ENCODE data around the gene RPAIN. TPM values are rescaled to one million over a fixed set of nuclear protein-coding genes. Genes with fewer than 3 reads are reported as not detected.

RPAIN gene, protein sequence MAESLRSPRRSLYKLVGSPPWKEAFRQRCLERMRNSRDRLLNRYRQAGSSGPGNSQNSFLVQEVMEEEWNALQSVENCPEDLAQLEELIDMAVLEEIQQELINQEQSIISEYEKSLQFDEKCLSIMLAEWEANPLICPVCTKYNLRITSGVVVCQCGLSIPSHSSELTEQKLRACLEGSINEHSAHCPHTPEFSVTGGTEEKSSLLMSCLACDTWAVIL
- polyA plus RNA-seq, result 10 to 100 TPM; 22.1 to 23.9 TPM

GRCh38 chr17:5419959-5420653, at the start of gene RPAIN:
TSS of gene RPAIN (plus strand) at chr17:5420182. CDS start at chr17:5420211, 29 bp downstream.
- Histone ChIP-seq H3K4me3 (ENCODE audit: low read depth in 1 of 2, low read length in 2 of 2) (peak within 1 kb of the TSS; percentile 71 to 86), H3K27ac (ENCODE audit: low read depth in 2 of 2, low read length in 1 of 2) (peak within 1 kb of the TSS; percentile 92 to 97), H3K27me3 (ENCODE audit: control insufficient read depth in 1 of 2, insufficient read depth in 2 of 2, low read length in 2 of 2) (no peaks in the 10 kb centered on the region), H3K4me1 (ENCODE audit: control insufficient read depth in 2 of 2, insufficient read depth in 2 of 2, low read length in 1 of 2) (peaks cover 0 to 2% of the 10 kb centered on the region in 2 donors), H3K36me3 (ENCODE audit: control insufficient read depth in 2 of 2, insufficient read depth in 2 of 2, low read length in 1 of 2) (peaks cover 0 to 5% of the 10 kb centered on the region in 2 donors), H3K9me3 (ENCODE audit: control insufficient read depth in 2 of 2, insufficient read depth in 1 of 2, low read depth in 1 of 2, low read length in 1 of 2) (no peaks in the 10 kb centered on the region)
- WGBS, 2 donors, result 0% methylated on average over 41 of the region's 41 CpGs

DNA sequence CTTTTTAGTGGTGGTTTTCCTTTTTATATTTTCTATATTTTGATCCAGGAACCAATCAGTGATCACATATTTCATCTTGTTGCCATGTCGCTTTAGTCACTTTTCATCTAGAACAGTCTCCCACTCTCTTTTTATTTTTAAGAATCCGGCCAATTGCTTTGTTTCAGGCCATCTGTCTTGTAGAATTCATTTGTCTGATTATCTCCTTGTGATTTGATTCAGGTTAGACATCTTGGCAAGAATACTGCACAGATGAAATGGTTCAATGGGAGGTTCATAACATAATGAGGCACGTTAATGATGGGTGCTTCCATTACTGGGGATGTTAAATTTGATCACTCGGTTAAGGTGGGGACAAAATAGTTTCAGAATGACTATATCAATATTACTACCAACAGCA, 49.6 kb upstream of the RPAIN start:
- Histone ChIP-seq H3K27me3 (ENCODE audit: control insufficient read depth in 1 of 2, insufficient read depth in 2 of 2, low read length in 2 of 2) (no peaks in the 10 kb centered on the region), H3K36me3 (ENCODE audit: control insufficient read depth in 2 of 2, insufficient read depth in 2 of 2, low read length in 1 of 2) (peaks cover 3 to 10% of the 10 kb centered on the region in 2 donors), H3K9me3 (ENCODE audit: control insufficient read depth in 2 of 2, insufficient read depth in 1 of 2, low read depth in 1 of 2, low read length in 1 of 2) (no peaks in the 10 kb centered on the region), H3K27ac (ENCODE audit: low read depth in 2 of 2, low read length in 1 of 2) (no peak overlapping the region), H3K4me1 (ENCODE audit: control insufficient read depth in 2 of 2, insufficient read depth in 2 of 2, low read length in 1 of 2) (no peaks in the 10 kb centered on the region), H3K4me3 (ENCODE audit: low read depth in 1 of 2, low read length in 2 of 2) (no peak overlapping the region)
- WGBS, 2 donors, result 91% methylated on average over 4 of the region's 4 CpGs

GRCh38 chr17:5373112-5373511, 46.9 kb upstream of the RPAIN start:
- no peaks in the 10 kb centered on the region for H3K27me3 ChIP-seq (ENCODE audit: control insufficient read depth in 1 of 2, insufficient read depth in 2 of 2, low read length in 2 of 2)
- no peaks in the 10 kb centered on the region for H3K9me3 ChIP-seq (ENCODE audit: control insufficient read depth in 2 of 2, insufficient read depth in 1 of 2, low read depth in 1 of 2, low read length in 1 of 2)
- H3K4me3 ChIP-seq (ENCODE audit: low read depth in 1 of 2, low read length in 2 of 2), result no peak overlapping the region
- H3K4me1 ChIP-seq (ENCODE audit: control insufficient read depth in 2 of 2, insufficient read depth in 2 of 2, low read length in 1 of 2), result no peaks in the 10 kb centered on the region
- WGBS, 2 donors, result 79 to 81% methylated on average over 6 of the region's 6 CpGs
- no peak overlapping the region for H3K27ac ChIP-seq (ENCODE audit: low read depth in 2 of 2, low read length in 1 of 2)
- H3K36me3 ChIP-seq (ENCODE audit: control insufficient read depth in 2 of 2, insufficient read depth in 2 of 2, low read length in 1 of 2), result peaks cover 9 to 14% of the 10 kb centered on the region in 2 donors

DNA sequence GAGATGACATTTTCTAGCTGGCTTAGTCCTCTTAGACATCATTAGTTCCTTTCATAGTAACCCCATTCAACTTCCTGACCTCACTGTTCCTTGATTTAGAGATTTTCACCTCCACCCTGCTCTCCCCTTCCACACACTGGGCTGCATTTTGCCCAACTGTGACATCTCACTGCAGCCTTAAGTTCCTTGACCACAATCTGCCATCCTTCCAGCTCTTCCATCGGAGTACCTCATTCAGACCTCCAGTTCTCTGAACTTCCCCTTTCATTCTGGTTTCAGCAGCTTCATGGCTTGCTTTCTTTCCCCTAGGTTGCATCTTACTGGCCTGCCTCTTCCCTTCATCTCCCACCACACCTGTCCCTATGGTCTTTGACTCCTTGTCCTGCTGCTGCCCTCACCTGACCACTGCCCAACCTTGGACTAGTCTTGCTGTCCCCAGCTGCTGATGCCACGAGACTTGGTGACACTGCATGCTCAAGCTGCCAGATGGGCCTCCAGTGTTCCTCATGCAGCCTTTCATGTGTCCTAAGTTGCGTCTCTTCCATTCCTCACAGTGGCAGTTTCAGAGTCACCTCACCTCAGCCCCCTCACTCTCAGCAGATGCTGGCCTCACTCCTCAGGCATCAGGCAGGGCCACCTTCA, 41.3 kb upstream of the RPAIN start:
- H3K27me3 ChIP-seq (ENCODE audit: control insufficient read depth in 1 of 2, insufficient read depth in 2 of 2, low read length in 2 of 2), result no peaks in the 10 kb centered on the region
- no peak overlapping the region for H3K27ac ChIP-seq (ENCODE audit: low read depth in 2 of 2, low read length in 1 of 2)
- H3K4me3 ChIP-seq (ENCODE audit: low read depth in 1 of 2, low read length in 2 of 2), result no peak overlapping the region
- WGBS, 2 donors, result 91 to 96% methylated on average over 3 of the region's 3 CpGs
- H3K9me3 ChIP-seq (ENCODE audit: control insufficient read depth in 2 of 2, insufficient read depth in 1 of 2, low read depth in 1 of 2, low read length in 1 of 2), result no peaks in the 10 kb centered on the region
- H3K36me3 ChIP-seq (ENCODE audit: control insufficient read depth in 2 of 2, insufficient read depth in 2 of 2, low read length in 1 of 2), result peaks cover 11 to 24% of the 10 kb centered on the region in 2 donors
- no peaks in the 10 kb centered on the region for H3K4me1 ChIP-seq (ENCODE audit: control insufficient read depth in 2 of 2, insufficient read depth in 2 of 2, low read length in 1 of 2)

DNA sequence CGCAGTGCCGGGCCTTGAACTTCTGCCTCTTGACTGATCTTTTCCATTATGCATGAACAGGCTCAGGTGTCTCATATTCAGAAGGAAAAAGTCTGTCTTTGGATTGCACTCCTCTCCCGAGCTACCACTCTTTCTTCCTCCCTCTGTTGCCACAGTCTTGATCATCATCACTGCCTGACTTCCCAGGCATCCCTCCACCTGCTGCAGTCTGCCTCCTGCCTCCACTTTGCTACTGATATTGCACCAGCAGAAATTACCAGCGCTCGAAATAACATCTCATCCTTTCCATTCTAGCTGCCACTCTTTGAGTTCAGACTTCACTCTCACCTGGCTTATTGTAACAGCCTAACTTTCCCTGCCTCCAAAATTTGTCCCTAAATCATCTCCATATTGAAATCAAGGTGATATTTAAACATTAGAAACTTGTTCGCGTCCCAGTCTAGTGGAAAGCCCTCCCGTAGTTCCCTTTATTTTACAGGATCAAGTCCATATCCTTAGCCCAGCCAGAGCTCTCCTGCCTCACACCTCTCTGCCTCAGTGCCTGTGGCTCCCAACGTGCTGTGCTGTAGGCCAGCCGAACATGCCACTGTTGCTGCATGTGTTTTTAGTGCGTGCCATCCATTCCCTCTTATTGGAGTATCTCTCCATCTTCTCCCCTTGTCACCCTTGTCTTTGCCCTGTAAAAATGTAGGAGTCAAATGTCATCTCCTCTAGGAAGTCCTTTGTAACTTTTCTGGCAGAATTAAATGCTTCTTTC, 40.5 kb upstream of the RPAIN start:
- no peaks in the 10 kb centered on the region for H3K9me3 ChIP-seq (ENCODE audit: control insufficient read depth in 2 of 2, insufficient read depth in 1 of 2, low read depth in 1 of 2, low read length in 1 of 2)
- no peak overlapping the region for H3K27ac ChIP-seq (ENCODE audit: low read depth in 2 of 2, low read length in 1 of 2)
- no peak overlapping the region for H3K4me3 ChIP-seq (ENCODE audit: low read depth in 1 of 2, low read length in 2 of 2)
- no peaks in the 10 kb centered on the region for H3K4me1 ChIP-seq (ENCODE audit: control insufficient read depth in 2 of 2, insufficient read depth in 2 of 2, low read length in 1 of 2)
- WGBS, 2 donors, result 89% methylated on average over 11 of the region's 11 CpGs
- H3K27me3 ChIP-seq (ENCODE audit: control insufficient read depth in 1 of 2, insufficient read depth in 2 of 2, low read length in 2 of 2), result no peaks in the 10 kb centered on the region
- H3K36me3 ChIP-seq (ENCODE audit: control insufficient read depth in 2 of 2, insufficient read depth in 2 of 2, low read length in 1 of 2), result peaks cover 11 to 24% of the 10 kb centered on the region in 2 donors

DNA sequence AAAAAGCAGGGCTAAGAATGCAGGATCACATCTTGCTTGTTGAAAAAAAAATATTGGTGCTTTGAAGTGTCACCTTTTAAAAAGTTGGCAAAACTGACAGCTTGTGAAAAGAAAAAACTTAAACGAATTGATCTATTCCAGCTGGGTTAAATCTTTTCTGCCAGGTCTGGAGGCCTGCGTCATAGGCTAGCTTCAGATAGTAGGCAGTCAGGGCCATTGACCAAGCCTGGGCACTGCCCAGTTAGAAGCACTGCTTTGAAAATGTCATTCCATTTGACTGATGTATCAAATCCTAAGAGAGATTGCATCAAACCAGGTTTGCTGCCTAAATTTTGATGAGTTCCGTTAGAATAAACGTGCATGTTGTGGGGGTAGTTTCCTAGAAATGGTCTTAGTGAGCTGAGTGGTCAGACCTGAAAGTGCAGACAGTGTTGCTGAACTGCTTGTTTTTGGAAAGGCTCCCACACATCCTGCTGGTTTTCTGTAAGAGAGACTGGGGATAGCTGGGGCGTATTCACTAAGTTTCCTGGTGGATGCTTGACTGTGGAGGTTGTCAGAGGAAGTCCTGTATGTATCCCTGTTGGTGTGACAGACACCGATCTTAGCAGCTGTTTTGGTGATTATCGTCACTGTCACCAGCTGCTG, 39.4 kb upstream of the RPAIN start:
- H3K27ac ChIP-seq (ENCODE audit: low read depth in 2 of 2, low read length in 1 of 2), result no peak overlapping the region
- WGBS, 2 donors, result 68 to 69% methylated on average over 7 of the region's 7 CpGs
- H3K4me1 ChIP-seq (ENCODE audit: control insufficient read depth in 2 of 2, insufficient read depth in 2 of 2, low read length in 1 of 2), result no peaks in the 10 kb centered on the region
- H3K36me3 ChIP-seq (ENCODE audit: control insufficient read depth in 2 of 2, insufficient read depth in 2 of 2, low read length in 1 of 2), result peaks cover 7 to 22% of the 10 kb centered on the region in 2 donors
- no peaks in the 10 kb centered on the region for H3K9me3 ChIP-seq (ENCODE audit: control insufficient read depth in 2 of 2, insufficient read depth in 1 of 2, low read depth in 1 of 2, low read length in 1 of 2)
- H3K27me3 ChIP-seq (ENCODE audit: control insufficient read depth in 1 of 2, insufficient read depth in 2 of 2, low read length in 2 of 2), result no peaks in the 10 kb centered on the region
- no peak overlapping the region for H3K4me3 ChIP-seq (ENCODE audit: low read depth in 1 of 2, low read length in 2 of 2)

GRCh38 chr17:5381542-5381941, 38.4 kb upstream of the RPAIN start:
- H3K36me3 ChIP-seq (ENCODE audit: control insufficient read depth in 2 of 2, insufficient read depth in 2 of 2, low read length in 1 of 2), result peaks cover 7 to 19% of the 10 kb centered on the region in 2 donors
- WGBS, 2 donors, result 89% methylated on average over 4 of the region's 4 CpGs

DNA sequence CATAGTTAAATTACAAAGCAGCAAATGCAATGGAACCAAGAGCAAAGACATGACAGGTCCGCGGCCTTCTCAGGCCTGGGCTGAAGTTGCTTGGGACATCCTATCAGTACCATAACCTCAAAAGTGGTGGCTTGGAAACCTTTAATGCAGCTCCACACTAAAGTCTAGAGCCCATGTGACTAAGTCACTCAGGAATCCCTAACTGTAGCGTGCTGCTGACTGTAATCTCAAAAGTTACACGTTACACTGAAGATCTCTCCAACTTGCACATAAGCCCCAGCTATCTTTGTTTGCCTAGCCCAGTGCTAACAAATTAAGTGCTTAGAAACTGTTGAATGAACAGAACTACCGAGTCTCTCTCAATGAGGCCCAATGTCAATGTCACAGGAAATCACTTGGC, 28.3 kb upstream of the RPAIN start:
- H3K27me3 ChIP-seq (ENCODE audit: control insufficient read depth in 1 of 2, insufficient read depth in 2 of 2, low read length in 2 of 2), result no peaks in the 10 kb centered on the region
- no peak overlapping the region for H3K27ac ChIP-seq (ENCODE audit: low read depth in 2 of 2, low read length in 1 of 2)
- H3K4me1 ChIP-seq (ENCODE audit: control insufficient read depth in 2 of 2, insufficient read depth in 2 of 2, low read length in 1 of 2), result no peaks in the 10 kb centered on the region
- H3K4me3 ChIP-seq (ENCODE audit: low read depth in 1 of 2, low read length in 2 of 2), result no peak overlapping the region
- peaks cover 6 to 7% of the 10 kb centered on the region in 2 donors for H3K36me3 ChIP-seq (ENCODE audit: control insufficient read depth in 2 of 2, insufficient read depth in 2 of 2, low read length in 1 of 2)
- H3K9me3 ChIP-seq (ENCODE audit: control insufficient read depth in 2 of 2, insufficient read depth in 1 of 2, low read depth in 1 of 2, low read length in 1 of 2), result no peaks in the 10 kb centered on the region
- WGBS, 2 donors, result 83 to 91% methylated on average over 5 of the region's 5 CpGs

More at GRCh38 chr17:5381542-5381941, 38.4 kb upstream of the RPAIN start:
- H3K4me3 ChIP-seq (ENCODE audit: low read depth in 1 of 2, low read length in 2 of 2), result no peak overlapping the region
- H3K4me1 ChIP-seq (ENCODE audit: control insufficient read depth in 2 of 2, insufficient read depth in 2 of 2, low read length in 1 of 2), result no peaks in the 10 kb centered on the region
- no peaks in the 10 kb centered on the region for H3K9me3 ChIP-seq (ENCODE audit: control insufficient read depth in 2 of 2, insufficient read depth in 1 of 2, low read depth in 1 of 2, low read length in 1 of 2)
- no peak overlapping the region for H3K27ac ChIP-seq (ENCODE audit: low read depth in 2 of 2, low read length in 1 of 2)
- H3K27me3 ChIP-seq (ENCODE audit: control insufficient read depth in 1 of 2, insufficient read depth in 2 of 2, low read length in 2 of 2), result no peaks in the 10 kb centered on the region

GRCh38 chr17:5396612-5397011, 23.4 kb upstream of the RPAIN start:
- WGBS, 2 donors, result 88 to 91% methylated on average over 2 of the region's 2 CpGs
- H3K27ac ChIP-seq (ENCODE audit: low read depth in 2 of 2, low read length in 1 of 2), result no peak overlapping the region
- no peaks in the 10 kb centered on the region for H3K4me1 ChIP-seq (ENCODE audit: control insufficient read depth in 2 of 2, insufficient read depth in 2 of 2, low read length in 1 of 2)
- no peak overlapping the region for H3K4me3 ChIP-seq (ENCODE audit: low read depth in 1 of 2, low read length in 2 of 2)
- H3K9me3 ChIP-seq (ENCODE audit: control insufficient read depth in 2 of 2, insufficient read depth in 1 of 2, low read depth in 1 of 2, low read length in 1 of 2), result no peaks in the 10 kb centered on the region
- H3K27me3 ChIP-seq (ENCODE audit: control insufficient read depth in 1 of 2, insufficient read depth in 2 of 2, low read length in 2 of 2), result no peaks in the 10 kb centered on the region
- H3K36me3 ChIP-seq (ENCODE audit: control insufficient read depth in 2 of 2, insufficient read depth in 2 of 2, low read length in 1 of 2), result peaks cover 0 to 10% of the 10 kb centered on the region in 2 donors

Measured in esophagus (tissue), 2 donors.